ENCODE results near the gene AP2A2.

Gene AP2A2

GRCh38 chr11:1017269-1018005 is 91.8 kb downstream of the AP2A2 start:
- no peak for DNase-seq

- DNase-seq = no peak
These were observed 92.4 kb downstream of the AP2A2 start for GRCh38 chr11:1018091-1018490.

- no peak for DNase-seq
These were observed 93.7 kb downstream of the AP2A2 start for GRCh38 chr11:1019321-1019910.

GRCh38 chr11:1020211-1020905 is 94.7 kb downstream of the AP2A2 start:
- no peak for DNase-seq

GRCh38 chr11:1022411-1022810 is 96.7 kb downstream of the AP2A2 start:
- no peak for DNase-seq

GRCh38 chr11:1022908-1023810 is 97.5 kb downstream of the AP2A2 start:
- no peak for DNase-seq

- DNase-seq = no peak
These were observed 98.3 kb downstream of the AP2A2 start for GRCh38 chr11:1023811-1024596.

- DNase-seq = no peak
These were observed 99.1 kb downstream of the AP2A2 start for GRCh38 chr11:1024597-1025409.

GRCh38 chr11:1025410-1026162 is 99.9 kb downstream of the AP2A2 start:
- DNase-seq = no peak

- DNase-seq = no peak
These were observed 100.4 kb downstream of the AP2A2 start for GRCh38 chr11:1026163-1026450.

- no peak for DNase-seq
These were observed 101.2 kb downstream of the AP2A2 start for GRCh38 chr11:1026641-1027482.

- DNase-seq = no peak
These were observed 102.0 kb downstream of the AP2A2 start for GRCh38 chr11:1027483-1028290.

GRCh38 chr11:1028291-1028540 is 102.5 kb downstream of the AP2A2 start:
- no peak for DNase-seq

- DNase-seq = no peak
These were observed 102.9 kb downstream of the AP2A2 start for GRCh38 chr11:1028616-1029015.

GRCh38 chr11:1029051-1029450 is 103.4 kb downstream of the AP2A2 start:
- DNase-seq = no peak

- DNase-seq = no peak
These were observed 104.0 kb downstream of the AP2A2 start for GRCh38 chr11:1029654-1030053.

GRCh38 chr11:1030086-1030485 is 104.4 kb downstream of the AP2A2 start:
- DNase-seq = no peak

GRCh38 chr11:1030556-1030955 is 104.9 kb downstream of the AP2A2 start:
- DNase-seq = no peak

All from NCI-H69 (cell line).